Measurements from ENCODE around the gene GPN3. TPM values are rescaled to one million over a fixed set of nuclear protein-coding genes. Genes with fewer than 3 reads are reported as not detected.
"Not testable (repeated sequence)": the region's sequence is repeated elsewhere in the genome, so short reads cannot be mapped to it uniquely, and the experiment has no call there.

The GPN3 gene
- total and polyA plus RNA-seq, 2 of the 4 experiments (the other 2 are of a cell fraction), result 7.7 to 14.9 TPM

DNA sequence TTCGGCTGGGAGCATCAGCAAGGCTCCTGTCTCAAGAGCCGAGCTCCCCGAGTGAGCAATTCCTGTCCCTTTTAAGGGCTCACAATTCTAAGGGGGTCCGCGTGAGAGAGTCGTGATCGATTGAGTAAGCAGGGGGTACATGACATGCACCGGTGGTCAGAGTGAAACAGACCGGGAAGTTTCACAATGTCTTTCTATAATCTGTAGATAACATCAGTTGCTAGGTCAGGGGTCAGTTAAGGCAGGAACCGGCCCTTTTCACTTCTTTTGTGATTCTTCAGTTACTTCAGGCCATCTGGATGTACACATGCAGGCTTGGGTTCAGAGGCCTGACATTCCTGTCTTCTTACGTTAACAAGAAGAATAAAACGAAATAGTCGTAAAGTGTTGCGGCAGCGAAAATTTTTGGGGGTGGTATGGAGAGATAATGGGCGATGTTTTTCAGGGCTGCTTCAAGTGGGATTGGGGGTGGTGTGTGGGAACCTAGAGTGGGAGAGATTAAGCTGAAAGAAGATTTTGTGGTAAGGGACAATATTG lies 62.9 kb downstream of the GPN3 start:
- H2BK20ac ChIP-seq (ENCODE audit: low read depth, low read length); H4K5ac ChIP-seq (ENCODE audit: low read depth, low read length); H2AK9ac ChIP-seq (replicated peaks; ENCODE audit: low read depth, low read length, poor library complexity); ATAC-seq (ENCODE audit: low read depth); H3K4me3 ChIP-seq (ENCODE audit: insufficient read depth, low read depth, low read length); in situ Hi-C loops (cut with MboI; ENCODE audit: low sequenced_read_pairs); H2BK5ac ChIP-seq (ENCODE audit: low read depth, low read length, poor library complexity, severe bottlenecking); H4K91ac ChIP-seq (ENCODE audit: insufficient read depth, low read depth, low read length); H3K9me3 ChIP-seq (ENCODE audit: control insufficient read depth, insufficient read depth, low read length); H2AK5ac ChIP-seq (ENCODE audit: low read depth, low read length); dilution Hi-C loops (cut with HindIII; ENCODE audit: low sequenced_read_pairs, unreplicated experiment); DNase-seq; BruUV-seq (replicated peaks); H3K9ac ChIP-seq (ENCODE audit: low read depth, low read length); H3K14ac ChIP-seq (replicated peaks; ENCODE audit: low read depth, low read length); H3K56ac ChIP-seq (ENCODE audit: extremely low read depth, insufficient read depth, low read length); H4K20me1 ChIP-seq (ENCODE audit: insufficient read depth, low read length); H3K18ac ChIP-seq (ENCODE audit: low read depth, low read length); POLR2A ChIA-PET (ENCODE audit: unreplicated experiment); H3K27ac ChIP-seq (ENCODE audit: insufficient read depth, low read length); intact Hi-C loops (cut with micrococcal nuclease); H3K27me3 ChIP-seq (ENCODE audit: control insufficient read depth, insufficient read depth, low read length); H3K4ac ChIP-seq (ENCODE audit: low read depth, low read length); H2BK15ac ChIP-seq (ENCODE audit: low read depth, low read length); H3K4me1 ChIP-seq (ENCODE audit: control insufficient read depth, insufficient read depth, low read length); H3K9me1 ChIP-seq (ENCODE audit: insufficient read depth, low read length); H3K36me3 ChIP-seq (ENCODE audit: control insufficient read depth, insufficient read depth, low read length); H3K4me2 ChIP-seq (ENCODE audit: low read depth, low read length); H3K23ac ChIP-seq (ENCODE audit: low read depth, low read length); H2BK120ac ChIP-seq (ENCODE audit: low read depth, low read length); H2AFZ ChIP-seq (replicated peaks; ENCODE audit: low read length, poor library complexity): not testable (repeated sequence)
- H4K8ac ChIP-seq (ENCODE audit: low read depth in 2 of 2, low read length in 2 of 2), result peak overlapping the region in 1 of 2 experiments; percentile 99; a peak in 2 of 4 replicates
- peaks cover 13 to 34% of the 10 kb centered on the region in 2 experiments for H3K79me1 ChIP-seq (ENCODE audit: low read depth in 1 of 2, low read length in 2 of 2)
- CTCF ChIA-PET, result interaction anchor here (0.5 kb wide), 1 partner anchor 41 kb away, joined by 3 read pairs; no protein-coding TSS in a partner anchor
- WGBS, 2 experiments (ENCODE audit: extremely low coverage in 2 of 2, insufficient read length in 1 of 2), result 97 to 100% methylated on average over 3 to 11 of the region's 16 CpGs

All from IMR-90 (cell line).